Measurements from ENCODE around the gene KIF5C. TPM values are rescaled to one million over a fixed set of nuclear protein-coding genes. Genes with fewer than 3 reads are reported as not detected.
A peak's percentile ranks its signal among the peaks of the same experiment; 100 is the strongest.

KIF5C gene
- total and polyA plus RNA-seq, 2 of the 13 experiments (the other 11 are each of a cell fraction or from before 2014, with no cell fraction given), result 0.15 to 0.20 TPM

GRCh38 chr2:148874868-148875341 is at the start of gene KIF5C (continued):
- TF ChIP-seq ZHX2 (IDR thresholded peaks at IDR 0.05; ENCODE audit: low read depth) (no peak), ZHX2 (CRISPR knock-in tag; IDR thresholded peaks at IDR 0.05; ENCODE audit: borderline replicate concordance) (no peak), ATF2 (CRISPR knock-in tag; IDR thresholded peaks at IDR 0.05) (0 out of 2 replicates have a peak, but pooled peaks have one; percentile 19), NFAT5 (CRISPR knock-in tag; IDR thresholded peaks at IDR 0.05) (no peak), TGIF2 (CRISPR knock-in tag; IDR thresholded peaks at IDR 0.05) (no peak), PATZ1 (CRISPR knock-in tag; IDR thresholded peaks at IDR 0.05) (0 out of 2 replicates have a peak, but pooled peaks have one; percentile 17), MXI1 (IDR thresholded peaks at IDR 0.05; ENCODE audit: borderline replicate concordance, low read depth, low read length) (no peak), ATF7 (IDR thresholded peaks at IDR 0.05) (peak; percentile 84), ATF7 (CRISPR knock-in tag; IDR thresholded peaks at IDR 0.05) (no peak), ZNF230 (CRISPR knock-in tag; IDR thresholded peaks at IDR 0.05) (no peak), GABPB1 (CRISPR knock-in tag; IDR thresholded peaks at IDR 0.05) (peak; percentile 81), AHR (CRISPR knock-in tag; IDR thresholded peaks at IDR 0.05) (no peak), FOSL1 (CRISPR knock-in tag; IDR thresholded peaks at IDR 0.05; ENCODE audit: borderline replicate concordance) (no peak), RFXAP (CRISPR knock-in tag; IDR thresholded peaks at IDR 0.05; ENCODE audit: borderline replicate concordance) (no peak), ZNF720 (CRISPR knock-in tag; IDR thresholded peaks at IDR 0.05) (no peak), CEBPB (IDR thresholded peaks at IDR 0.05; ENCODE audit: borderline replicate concordance, low read depth, low read length) (no peak), ZSCAN22 (CRISPR knock-in tag; IDR thresholded peaks at IDR 0.05) (no peak)
